Fibroblast of pulmonary artery (primary cell): ENCODE data around the gene CAV1.
A peak's percentile ranks its signal among the peaks of the same experiment; 100 is the strongest.

Experiments used
- DNase-seq: peaks from one replicate; pipeline ENCODE4 v3.0.0-alpha.2; 2010; ENCODE audit warnings: low read depth
- H3K4me3 ChIP-seq: replicated peaks from 2 replicates; pipeline ENCODE4 v1.5.1; 2011; ENCODE audit warnings: low read depth, mild to moderate bottlenecking, control low read depth, low read length, moderate library complexity
- TF ChIP-seq, protein P1 (sequence below): IDR thresholded peaks from 2 replicates; pipeline ENCODE4 v1.5.1; 2011; ENCODE audit warnings: mild to moderate bottlenecking, control low read depth, low read length, inconsistent platforms; ENCODE audit errors: missing control alignments

The CAV1 gene

DNA sequence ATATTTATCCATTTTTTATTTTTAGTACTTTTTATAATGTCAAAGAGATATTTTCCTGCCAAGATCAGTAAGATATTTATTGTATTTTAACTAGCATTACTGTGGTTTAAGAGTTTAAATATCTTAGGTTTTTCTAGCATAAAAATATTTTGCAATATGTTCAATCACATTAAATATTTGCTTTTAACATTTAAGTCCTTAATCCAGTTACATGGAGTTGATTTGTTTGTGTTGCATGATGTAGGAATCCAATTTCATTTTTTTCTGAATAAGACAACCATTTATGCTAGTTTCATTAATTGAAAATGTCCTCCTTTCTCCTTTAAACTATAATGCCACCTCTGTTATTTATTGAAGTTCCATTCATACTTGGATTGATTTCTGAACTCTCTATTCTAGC is 41.8 kb downstream of the CAV1 start:
- no peak for DNase-seq
- TF ChIP-seq, protein P1, sequence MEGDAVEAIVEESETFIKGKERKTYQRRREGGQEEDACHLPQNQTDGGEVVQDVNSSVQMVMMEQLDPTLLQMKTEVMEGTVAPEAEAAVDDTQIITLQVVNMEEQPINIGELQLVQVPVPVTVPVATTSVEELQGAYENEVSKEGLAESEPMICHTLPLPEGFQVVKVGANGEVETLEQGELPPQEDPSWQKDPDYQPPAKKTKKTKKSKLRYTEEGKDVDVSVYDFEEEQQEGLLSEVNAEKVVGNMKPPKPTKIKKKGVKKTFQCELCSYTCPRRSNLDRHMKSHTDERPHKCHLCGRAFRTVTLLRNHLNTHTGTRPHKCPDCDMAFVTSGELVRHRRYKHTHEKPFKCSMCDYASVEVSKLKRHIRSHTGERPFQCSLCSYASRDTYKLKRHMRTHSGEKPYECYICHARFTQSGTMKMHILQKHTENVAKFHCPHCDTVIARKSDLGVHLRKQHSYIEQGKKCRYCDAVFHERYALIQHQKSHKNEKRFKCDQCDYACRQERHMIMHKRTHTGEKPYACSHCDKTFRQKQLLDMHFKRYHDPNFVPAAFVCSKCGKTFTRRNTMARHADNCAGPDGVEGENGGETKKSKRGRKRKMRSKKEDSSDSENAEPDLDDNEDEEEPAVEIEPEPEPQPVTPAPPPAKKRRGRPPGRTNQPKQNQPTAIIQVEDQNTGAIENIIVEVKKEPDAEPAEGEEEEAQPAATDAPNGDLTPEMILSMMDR: no peak
- no peak overlapping the region for H3K4me3 ChIP-seq

DNA sequence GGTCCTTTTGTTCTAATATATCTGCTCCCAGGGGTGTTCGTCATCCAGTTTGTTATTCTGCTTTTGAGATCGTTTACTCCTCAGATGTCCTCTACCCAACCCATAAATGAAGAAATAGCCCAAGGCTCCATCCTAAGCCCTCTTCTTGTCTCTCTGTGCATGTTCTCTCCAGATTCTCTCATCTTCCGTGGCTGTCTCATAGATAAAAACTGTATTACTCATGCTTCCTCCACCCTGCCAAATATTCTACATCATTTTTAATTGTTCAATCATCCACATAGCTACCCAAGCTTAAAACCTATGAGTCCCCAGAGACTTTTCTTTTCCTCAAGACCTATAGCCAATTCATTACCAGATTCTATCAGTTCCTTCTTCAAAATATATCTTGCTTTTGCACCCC is 44.9 kb downstream of the CAV1 start:
- TF ChIP-seq, protein P1: no peak
- H3K4me3 ChIP-seq: no peak overlapping the region
- DNase-seq: peak; percentile 68

DNA sequence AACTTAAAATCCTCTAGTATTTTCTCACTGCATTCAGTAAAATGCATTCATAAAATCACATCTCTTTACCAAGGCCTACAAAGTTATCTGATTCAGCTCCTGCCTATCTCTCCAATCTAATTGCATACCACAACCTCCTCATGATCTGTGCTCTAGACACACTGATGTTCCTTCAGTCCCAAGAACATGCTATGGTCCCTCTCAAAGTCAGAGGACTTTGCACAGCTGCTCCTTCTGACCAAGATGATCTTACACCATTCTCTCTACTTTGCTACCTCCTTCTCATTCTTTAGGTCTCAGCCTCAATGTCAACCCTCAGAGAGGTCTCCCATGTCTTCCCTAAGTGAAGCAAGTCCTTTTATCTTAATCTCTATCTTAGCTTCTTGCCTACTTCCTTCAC is 45.5 kb downstream of the CAV1 start:
- no peak for DNase-seq
- H3K4me3 ChIP-seq: no peak overlapping the region
- TF ChIP-seq, protein P1: no peak

DNA sequence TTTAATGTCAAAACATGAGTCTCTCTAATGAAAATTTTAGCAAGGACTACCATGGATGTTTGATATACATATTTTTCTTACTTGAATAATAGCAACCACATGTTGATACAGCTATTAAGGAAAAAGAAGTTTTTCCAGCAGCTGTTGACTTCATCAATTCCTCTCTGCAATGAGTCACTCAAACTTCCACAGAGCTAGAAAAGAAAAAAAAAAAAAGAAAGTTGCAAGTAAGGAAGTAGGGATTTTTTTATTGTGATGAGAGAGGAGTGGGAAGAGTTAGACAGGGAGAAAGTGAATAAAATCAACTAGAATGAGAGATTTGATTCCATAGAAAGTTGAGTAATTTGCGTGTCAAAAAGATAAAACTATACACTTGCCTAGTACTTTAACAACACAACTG is 46.2 kb downstream of the CAV1 start:
- DNase-seq: peak; percentile 77
- TF ChIP-seq, protein P1: no peak
- H3K4me3 ChIP-seq: no peak overlapping the region

DNA sequence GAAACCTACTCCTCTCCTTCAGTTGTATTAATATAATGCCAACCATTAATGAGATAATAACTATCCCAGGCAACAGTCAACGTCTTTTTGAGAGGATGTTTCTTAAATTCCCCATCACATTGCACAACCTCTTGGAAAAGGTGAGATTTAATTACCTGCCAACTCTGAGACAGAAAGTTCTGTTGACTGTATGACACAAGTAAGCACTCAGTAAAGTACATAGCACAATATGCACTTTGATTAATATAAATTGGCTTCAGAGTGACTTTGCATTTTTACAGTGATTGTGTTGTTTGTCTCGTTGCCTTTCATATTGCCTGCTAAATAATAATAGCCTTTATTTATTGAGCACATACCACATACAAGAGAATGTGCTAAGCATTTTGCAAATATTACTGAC is 46.7 kb downstream of the CAV1 start:
- no peak overlapping the region for H3K4me3 ChIP-seq
- no peak for DNase-seq
- TF ChIP-seq, protein P1: no peak

DNA sequence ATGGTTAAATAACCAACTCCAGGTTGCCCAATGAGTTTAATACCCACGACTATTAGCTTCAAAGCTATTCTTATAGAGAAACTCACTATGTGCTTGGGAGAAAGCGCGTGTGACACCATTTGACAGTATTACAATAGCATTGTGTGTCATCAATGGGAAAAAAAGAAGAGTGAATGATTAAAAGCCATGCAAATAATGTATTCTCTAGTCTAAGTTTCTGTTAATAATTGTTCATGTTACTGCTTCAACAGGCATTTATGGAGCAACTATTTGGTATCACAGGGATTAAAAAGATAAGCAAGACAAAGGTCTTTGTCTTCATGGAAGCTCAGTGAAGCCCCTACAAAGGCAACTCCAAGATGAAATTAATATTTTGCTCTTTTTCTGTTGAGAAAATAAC is 47.2 kb downstream of the CAV1 start:
- no peak for DNase-seq
- TF ChIP-seq, protein P1: no peak
- no peak overlapping the region for H3K4me3 ChIP-seq

DNA sequence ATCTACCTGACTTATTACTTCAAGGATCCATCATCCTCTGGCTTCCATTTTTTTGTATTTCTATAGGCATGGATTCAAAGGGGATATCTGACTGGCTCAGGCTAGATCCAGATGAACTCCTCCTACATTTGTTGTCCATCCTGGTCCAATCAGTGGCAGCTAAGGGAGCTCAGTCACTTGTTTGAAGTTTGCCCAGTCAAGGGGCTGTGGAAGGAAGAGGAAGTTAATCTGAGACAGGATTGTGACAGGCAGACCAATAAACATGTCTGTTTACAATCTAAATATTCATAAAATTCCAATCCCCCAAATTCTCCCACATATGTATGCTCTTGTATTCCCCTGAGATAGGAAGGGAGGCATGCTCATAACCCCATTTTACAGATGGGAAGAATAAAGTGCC is 48.7 kb downstream of the CAV1 start:
- TF ChIP-seq, protein P1: no peak
- DNase-seq: no peak
- no peak overlapping the region for H3K4me3 ChIP-seq
